Hepatocyte (in vitro differentiated cells): ENCODE data around the gene PEX7. TPM values are rescaled to one million over a fixed set of nuclear protein-coding genes. Genes with fewer than 3 reads are reported as not detected.
A peak's percentile ranks its signal among the peaks of the same experiment; 100 is the strongest.

Source experiments
- DNase-seq: peaks from one replicate; pipeline ENCODE4 v3.0.0-alpha.2; 2016; ENCODE audit warnings: low spot score
- H2AFZ ChIP-seq: fragments of 200-600 bp; sonication (generic); 2 replicates; pipeline ENCODE4 v1.6.0; 2016; ENCODE audit warnings: antibody characterized with exemption, mild to moderate bottlenecking
- H3K27ac ChIP-seq: fragments of 200-600 bp; sonication (generic); 2 replicates; pipeline ENCODE4 v1.5.1; 2016; ENCODE audit warnings: mild to moderate bottlenecking
- H3K27me3 ChIP-seq: fragments of 200-600 bp; sonication (generic); 2 replicates; pipeline ENCODE4 v1.6.1; 2016
- H3K36me3 ChIP-seq: fragments of 200-600 bp; sonication (generic); replicated peaks from 2 replicates; pipeline ENCODE4 v1.5.1; 2016; ENCODE audit warnings: low read depth; ENCODE audit not compliant: insufficient read depth
- H3K4me1 ChIP-seq: fragments of 200-600 bp; sonication (generic); 2 replicates; pipeline ENCODE4 v1.5.1; 2016; ENCODE audit warnings: mild to moderate bottlenecking, moderate library complexity; ENCODE audit not compliant: insufficient read depth
- H3K4me2 ChIP-seq: fragments of 200-600 bp; sonication (generic); 2 replicates; pipeline ENCODE4 v1.6.0; 2016
- H3K4me3 ChIP-seq: fragments of 200-600 bp; sonication (generic); 2 replicates; pipeline ENCODE4 v1.5.1; 2016; ENCODE audit warnings: mild to moderate bottlenecking
- H3K79me2 ChIP-seq: fragments of 200-600 bp; sonication (generic); 2 replicates; pipeline ENCODE4 v1.6.0; 2017; ENCODE audit warnings: mild to moderate bottlenecking
- H3K9me2 ChIP-seq: fragments of 200-600 bp; sonication (generic); replicated peaks from 2 replicates; pipeline ENCODE4 v1.6.0; 2017; ENCODE audit warnings: mild to moderate bottlenecking; ENCODE audit not compliant: insufficient read depth
- H3K9me3 ChIP-seq: fragments of 200-600 bp; sonication (generic); 2 replicates; pipeline ENCODE4 v1.5.1; 2016; ENCODE audit warnings: low read depth, mild to moderate bottlenecking
- H4K20me1 ChIP-seq: fragments of 200-600 bp; sonication (generic); 2 replicates; pipeline ENCODE4 v1.6.0; 2016; ENCODE audit warnings: mild to moderate bottlenecking; ENCODE audit not compliant: insufficient read depth, poor library complexity, severe bottlenecking
- CTCF ChIP-seq: fragments of 200-600 bp; sonication (generic); IDR thresholded peaks from 2 replicates; pipeline ENCODE4 v1.5.1; 2016; ENCODE audit warnings: antibody characterized with exemption, mild to moderate bottlenecking; ENCODE audit not compliant: poor library complexity
- EZH2 ChIP-seq: fragments of 200-600 bp; sonication (generic); IDR thresholded peaks from 2 replicates; pipeline ENCODE4 v1.6.1; 2016; ENCODE audit warnings: antibody characterized with exemption, mild to moderate bottlenecking, borderline replicate concordance
- EZH2phosphoT487 ChIP-seq: fragments of 200-600 bp; sonication (generic); IDR thresholded peaks from one replicate; pipeline ENCODE4 v1.6.1; 2018; ENCODE audit warnings: antibody characterized with exemption, mild to moderate bottlenecking, low read depth, moderate library complexity; ENCODE audit not compliant: unreplicated experiment, severe bottlenecking
- WGBS: methylation state at CpG from one replicate; pipeline ENCODE4 v1.1.6; 2016; ENCODE audit warnings: low lambda C conversion rate; ENCODE audit errors: missing lambda C conversion rate; 5-methylcytosine and 5-hydroxymethylcytosine counted together
- polyA plus RNA-seq: library from polyadenylated mRNA; unstranded; fragments of >200 nt; fragmentation: Nextera tagmentation; extraction: Ambion mirVana; gene quantifications from 2 replicates; pipeline ENCODE4 v1.2.1, GENCODE V29; 2016
- total RNA-seq: library from RNA; depleted of rRNA; stranded (reverse); fragments of >200 nt; gene quantifications from 2 replicates; pipeline ENCODE4 v1.2.3, GENCODE V29; 2014

The PEX7 gene
- total and polyA plus RNA-seq, 2 experiments from 2014 or later = 9.6 to 15.6 TPM

DNA sequence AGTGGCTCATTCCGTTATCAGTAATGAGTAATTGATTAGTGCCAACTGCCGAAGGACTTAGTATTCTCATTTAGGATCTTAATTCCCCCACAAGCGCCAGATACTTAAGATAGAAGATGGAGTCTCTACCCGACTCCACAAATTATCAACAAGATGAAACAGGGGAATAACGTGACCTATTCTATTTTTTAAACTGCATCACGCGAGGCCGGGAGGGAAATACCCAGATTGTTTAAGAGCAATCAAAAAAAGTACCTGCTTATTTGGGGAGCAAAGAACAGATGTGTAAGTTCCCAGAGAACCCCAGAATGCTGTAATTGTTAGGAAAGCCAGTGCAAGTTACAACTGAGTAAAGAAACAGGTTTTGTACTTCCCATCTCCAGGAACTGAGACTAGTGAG is 29.0 kb upstream of the PEX7 start:
- H3K4me2 ChIP-seq = peak overlapping the region; percentile 93
- no peaks in the 10 kb centered on the region for H3K9me2 ChIP-seq

GRCh38 chr6:136795386-136795785 is 27.0 kb upstream of the PEX7 start:
- Histone ChIP-seq H3K36me3 (no peaks in the 10 kb centered on the region), H3K27me3 (no peaks in the 10 kb centered on the region), H3K9me3 (no peaks in the 10 kb centered on the region), H3K27ac (no peak overlapping the region), H3K4me3 (no peak overlapping the region), H3K79me2 (no peaks in the 10 kb centered on the region), H3K4me2 (no peak overlapping the region), H2AFZ (no peak overlapping the region), H3K4me1 (peaks cover 6% of the 10 kb centered on the region), H4K20me1 (no peaks in the 10 kb centered on the region), H3K9me2 (no peaks in the 10 kb centered on the region)
- WGBS = 97% methylated on average over 2 of the region's 2 CpGs
- no peak for TF ChIP-seq EZH2phosphoT487
- TF ChIP-seq EZH2 = no peak
- no peak for TF ChIP-seq CTCF
- DNase-seq = no peak

More for the DNA sequence above, 29.0 kb upstream of the PEX7 start:
- DNase-seq = no peak
- 47% methylated on average over 8 of the region's 8 CpGs for WGBS
- peaks cover 5% of the 10 kb centered on the region for H3K79me2 ChIP-seq
- H3K27ac ChIP-seq = no peak overlapping the region
- H3K4me1 ChIP-seq = peaks cover 6% of the 10 kb centered on the region
- TF ChIP-seq EZH2phosphoT487 (no peak), EZH2 (no peak), CTCF (no peak)
- H3K27me3 ChIP-seq = no peaks in the 10 kb centered on the region
- peak overlapping the region; percentile 9 for H2AFZ ChIP-seq
- H3K4me3 ChIP-seq = peak overlapping the region; percentile 1
- no peaks in the 10 kb centered on the region for H4K20me1 ChIP-seq
- H3K36me3 ChIP-seq = no peaks in the 10 kb centered on the region
- no peaks in the 10 kb centered on the region for H3K9me3 ChIP-seq

GRCh38 chr6:136795996-136796395 is 26.4 kb upstream of the PEX7 start:
- H3K79me2 ChIP-seq = no peaks in the 10 kb centered on the region
- peaks cover 6% of the 10 kb centered on the region for H3K4me1 ChIP-seq
- no peaks in the 10 kb centered on the region for H3K9me3 ChIP-seq
- no peak for DNase-seq
- no peak overlapping the region for H2AFZ ChIP-seq
- TF ChIP-seq CTCF (no peak), EZH2phosphoT487 (no peak), EZH2 (no peak)
- H3K36me3 ChIP-seq = no peaks in the 10 kb centered on the region
- WGBS = 90% methylated on average over 5 of the region's 5 CpGs
- H3K9me2 ChIP-seq = no peaks in the 10 kb centered on the region
- H3K27ac ChIP-seq = no peak overlapping the region
- no peaks in the 10 kb centered on the region for H4K20me1 ChIP-seq
- H3K27me3 ChIP-seq = no peaks in the 10 kb centered on the region
- H3K4me3 ChIP-seq = no peak overlapping the region
- no peak overlapping the region for H3K4me2 ChIP-seq

- no peaks in the 10 kb centered on the region for H3K79me2 ChIP-seq
- no peak overlapping the region for H2AFZ ChIP-seq
- H3K9me2 ChIP-seq = no peaks in the 10 kb centered on the region
- no peak for DNase-seq
- H3K4me3 ChIP-seq = no peak overlapping the region
- TF ChIP-seq EZH2 (no peak), EZH2phosphoT487 (no peak), CTCF (no peak)
- no peak overlapping the region for H3K27ac ChIP-seq
- H3K4me1 ChIP-seq = peaks cover 6% of the 10 kb centered on the region
- H3K9me3 ChIP-seq = no peaks in the 10 kb centered on the region
- H3K36me3 ChIP-seq = no peaks in the 10 kb centered on the region
- WGBS = 78% methylated on average over 1 of the region's 1 CpG
- no peaks in the 10 kb centered on the region for H3K27me3 ChIP-seq
- H3K4me2 ChIP-seq = no peak overlapping the region
- H4K20me1 ChIP-seq = no peaks in the 10 kb centered on the region
These were observed 24.3 kb upstream of the PEX7 start for GRCh38 chr6:136798044-136798443.
